Prostate gland (tissue), 2 donors: ENCODE data around the gene PPP1R37.

Experiments used
- CTCF ChIP-seq, 4 experiments: fragments of 200-600 bp in 2 of 4; fragments of 450-650 bp in 2 of 4; sonication (generic) in 2 of 4; IDR thresholded peaks; 1 replicate in 3 of 4; 2 replicates in 1 of 4; pipeline ENCODE4 v1.5.1; 2016 to 2019; ENCODE audit warnings: antibody characterized with exemption in 4 of 4, mild to moderate bottlenecking in 2 of 4, moderate library complexity in 2 of 4
- POLR2A ChIP-seq: fragments of 450-650 bp; IDR thresholded peaks from one replicate; pipeline ENCODE4 v1.6.1; 2016; ENCODE audit warnings: antibody characterized with exemption, mild to moderate bottlenecking

- TF ChIP-seq POLR2A (peak; percentile 16), CTCF (IDR thresholded peaks at IDR 0.05) (peak in 2 of 4 experiments; percentile 24 to 44)
Measured at GRCh38 chr19:45164577-45165335, 71.8 kb downstream of the PPP1R37 start.
